K562 (cell line): Measurements from ENCODE around the gene PIK3R2. TPM values are rescaled to one million over a fixed set of nuclear protein-coding genes. Genes with fewer than 3 reads are reported as not detected.

Experiments
- ATAC-seq: fragments of 200-7000 bp; cut with Tn5 transposase; 3 replicates; pipeline ENCODE4 v1.9.1; 2020; ENCODE audit warnings: moderate library complexity
- BruUV-seq: library from RNA; stranded (reverse); fragments of 400-500 nt; replicated peaks from 2 replicates; lab custom pipeline; 2021; lab: Mats Ljungman, UMichigan
- CTCF ChIA-PET: fragments of 300-600 bp; formaldehyde crosslinking; extraction: SDS; loops from one replicate; lab custom pipeline; 2021; ENCODE audit warnings: low intra/inter-chr PET ratio; lab: Yijun Ruan, JAX
- POLR2A ChIA-PET: fragments of 300-600, 350-650 bp; sonication (Branson Sonifier 250); formaldehyde crosslinking; extraction: SDS; loops from one replicate; lab custom pipeline; 2021; ENCODE audit warnings: antibody characterized with exemption, inconsistent platforms; lab: Yijun Ruan, JAX
- DNase-seq, 4 experiments: peaks; one replicate each; pipeline versions ENCODE4 v3.0.0 to v3.0.0-alpha.2; 2011 to 2018; ENCODE audit warnings: low spot score in 3 of 4, mixed read lengths in 3 of 4; ENCODE audit errors: extremely low read depth in 1 of 4
- FAIRE-seq: peaks from 2 replicates; lab custom pipeline; 2011; peaks lifted over from hg19 to GRCh38; lab: Jason Lieb, UNC
- H2AFZ ChIP-seq: 2 replicates; pipeline ENCODE4 v1.6.0; 2011; ENCODE audit warnings: low read depth, low read length, control low read depth, inconsistent platforms
- H3K27ac ChIP-seq: fragments of 200-600 bp; 3 replicates; pipeline ENCODE4 v1.8.0; 2011; ENCODE audit warnings: low read depth, mild to moderate bottlenecking, control low read depth, inconsistent platforms, low read length, moderate library complexity, mixed read lengths; ENCODE audit errors: extremely low read depth
- H3K27me3 ChIP-seq, 2 experiments: fragments of 300-600 bp in 1 of 2; 2 replicates in 1 of 2; 3 replicates in 1 of 2; pipeline versions ENCODE4 v1.6.0 to v1.8.0; 2011; ENCODE audit warnings: inconsistent platforms in 2 of 2, low read length in 2 of 2, mild to moderate bottlenecking in 1 of 2, mixed read lengths in 1 of 2, moderate library complexity in 1 of 2; ENCODE audit not compliant: control insufficient read depth in 2 of 2, insufficient read depth in 2 of 2
- H3K36me3 ChIP-seq: fragments of 300-600 bp; 3 replicates; pipeline ENCODE4 v1.8.0; 2011; ENCODE audit warnings: mild to moderate bottlenecking, low read length, inconsistent platforms; ENCODE audit not compliant: control insufficient read depth, insufficient read depth
- H3K4me1 ChIP-seq, 2 experiments: fragments of 200-600 bp in 1 of 2; replicated peaks in 1 of 2; 2 replicates in 1 of 2; 3 replicates in 1 of 2; pipeline versions ENCODE4 v1.5.1 to v1.8.0; 2011; ENCODE audit warnings: inconsistent platforms in 2 of 2, low read length in 2 of 2, mild to moderate bottlenecking in 1 of 2, mixed read lengths in 1 of 2, moderate library complexity in 1 of 2; ENCODE audit not compliant: control insufficient read depth in 2 of 2, insufficient read depth in 2 of 2
- H3K4me2 ChIP-seq: 2 replicates; pipeline ENCODE4 v1.6.1; 2011; ENCODE audit warnings: low read length, control low read depth, inconsistent platforms, mixed read lengths; ENCODE audit not compliant: insufficient read depth
- H3K4me3 ChIP-seq: fragments of 200-600 bp; sonication (generic), shearing (Covaris generic); 2 replicates; pipeline ENCODE4 v1.5.1; 2016; ENCODE audit warnings: control low read depth, inconsistent platforms
- H3K79me2 ChIP-seq: fragments of 200-600 bp; 3 replicates; pipeline ENCODE4 v1.8.0; 2011; ENCODE audit warnings: low read length, inconsistent platforms; ENCODE audit not compliant: control insufficient read depth, insufficient read depth
- H3K9ac ChIP-seq, 2 experiments: 2 replicates each; pipeline versions ENCODE4 v1.6.0 to v1.6.1; 2011; ENCODE audit warnings: low read depth in 2 of 2, low read length in 2 of 2, control low read depth in 1 of 2, inconsistent platforms in 1 of 2, mild to moderate bottlenecking in 1 of 2, mixed read lengths in 1 of 2; ENCODE audit not compliant: insufficient read depth in 1 of 2
- H3K9me1 ChIP-seq: one replicate; pipeline ENCODE4 v1.6.0; 2011; ENCODE audit warnings: inconsistent platforms, mild to moderate bottlenecking, low read length, moderate library complexity; ENCODE audit not compliant: control insufficient read depth, insufficient read depth
- H3K9me3 ChIP-seq: replicated peaks from 2 replicates; pipeline ENCODE4 v1.5.1; 2011; ENCODE audit warnings: low read depth, low read length, inconsistent platforms; ENCODE audit not compliant: control insufficient read depth, insufficient read depth
- H4K20me1 ChIP-seq: replicated peaks from 2 replicates; pipeline ENCODE4 v1.6.1; 2011; ENCODE audit warnings: low read length, inconsistent platforms, mixed read lengths; ENCODE audit not compliant: control insufficient read depth, insufficient read depth
- IRF1 ChIP-seq: sonication (generic); formaldehyde crosslinking; IDR thresholded peaks from 2 replicates; pipeline ENCODE4 v1.8.0; 2022; ENCODE audit warnings: missing genetic modification reagents, mild to moderate bottlenecking, borderline replicate concordance
- RBM15 ChIP-seq: fragments of 200-400 bp; formaldehyde crosslinking; IDR thresholded peaks from 2 replicates; pipeline ENCODE4 v1.6.1; 2018; ENCODE audit warnings: mild to moderate bottlenecking, low read length, moderate library complexity; ENCODE audit not compliant: insufficient read depth
- RFX7 ChIP-seq: fragments of 250-450 bp; sonication (Bioruptor Pico); IDR thresholded peaks from 2 replicates; pipeline ENCODE4 v1.5.1; 2021; ENCODE audit warnings: mild to moderate bottlenecking
- TSHZ1 ChIP-seq: fragments of 250-450 bp; sonication (Bioruptor Pico); IDR thresholded peaks from 2 replicates; pipeline ENCODE4 v1.4.0; 2020; ENCODE audit warnings: mild to moderate bottlenecking, moderate library complexity
- ZBTB33 ChIP-seq: sonication (generic); formaldehyde crosslinking; IDR thresholded peaks from 2 replicates; pipeline ENCODE4 v1.8.1; 2023; ENCODE audit warnings: mild to moderate bottlenecking, missing genetic modification reagents
- ZFP36 ChIP-seq: fragments of 150-350 bp; IDR thresholded peaks from 2 replicates; pipeline ENCODE4 v1.6.1; 2018; ENCODE audit warnings: low read length, low read depth; ENCODE audit not compliant: partially characterized antibody
- ZFP91 ChIP-seq: sonication (generic); formaldehyde crosslinking; IDR thresholded peaks from 2 replicates; pipeline ENCODE4 v1.8.0; 2022; ENCODE audit warnings: mild to moderate bottlenecking, missing genetic modification reagents
- WGBS: fragments of 100-300 bp; shearing (Covaris generic); methylation state at CpG from one replicate; pipeline ENCODE4 v1.1.6; 2016; ENCODE audit warnings: low coverage, mixed read lengths; ENCODE audit not compliant: insufficient coverage; ENCODE audit errors: missing lambda C conversion rate; 5-methylcytosine and 5-hydroxymethylcytosine counted together
- in situ Hi-C: fragments of 300-500 bp; cut with MboI; formaldehyde crosslinking; loops from 4 replicates; pipeline ENCODE4 v1.15.0; 2018; ENCODE audit warnings: inconsistent platforms, mixed read lengths
- intact Hi-C: fragments of 100-400 bp; cut with micrococcal nuclease; formaldehyde crosslinking; loops from 2 replicates; pipeline ENCODE4 v1.14.2; 2022
- polyA plus RNA-seq, 8 experiments: library from polyadenylated mRNA; depleted of rRNA in 4 of 8; stranded (reverse) in 5 of 8; unstranded in 3 of 8; fragments of >200 nt; fragmentation: Nextera tagmentation in 2 of 8; fragmentation: Illumina TruSeq in 1 of 8; extraction: Ambion mirVana in 2 of 8; extraction: Trizol in 1 of 8; gene quantifications; 2 replicates each; pipeline versions ENCODE4 v1.2.1 to v1.2.3, GENCODE V29; 2011 to 2014; ENCODE audit warnings: inconsistent platforms in 1 of 8, missing spikeins in 1 of 8
- total RNA-seq, 7 experiments: library from RNA; depleted of rRNA in 6 of 7; stranded (reverse); fragments of >200 nt in 6 of 7; fragmentation: Illumina TruSeq in 2 of 7; extraction: Trizol in 2 of 7; gene quantifications; 2 replicates each; pipeline versions ENCODE4 v1.2.1 to v1.2.3, GENCODE V29; 2011 to 2021; ENCODE audit warnings: low replicate concordance in 1 of 7

PIK3R2 gene
- total and polyA plus RNA-seq, 9 of the 15 experiments (the other 6 are each of a cell fraction or from before 2014, with no cell fraction given): 0.39 to 37.9 (median 5.3) TPM

GRCh38 chr19:18206018-18206417, 53.1 kb downstream of the PIK3R2 start:
- peaks cover 12% of the 10 kb centered on the region; the same call in 1 of the 3 replicates for H3K36me3 ChIP-seq
- ATAC-seq: no peak
- intact Hi-C loops (loop anchor here (5.0 kb wide), 1 partner anchor 121 kb away; no protein-coding TSS in a partner anchor), in situ Hi-C loops (loop anchor here (5.0 kb wide), 1 partner anchor 46 kb away; no protein-coding TSS in a partner anchor)
- peaks cover 25% of the 10 kb centered on the region for H3K79me2 ChIP-seq
- H3K9me3 ChIP-seq: no peaks in the 10 kb centered on the region
- BruUV-seq: no TSS peak
- peak overlapping the region; percentile 86 to 95; a peak in 3 of 4 replicates for H3K9ac ChIP-seq
- 85% methylated on average over 12 of the region's 12 CpGs for WGBS
- H3K4me2 ChIP-seq: no peak overlapping the region; the same call in 1 of the 2 replicates
- H3K27me3 ChIP-seq: no peaks in the 10 kb centered on the region; a peak in 1 of 5 replicates
- TF ChIP-seq ZFP91 (CRISPR knock-in tag) (no peak), TSHZ1 (no peak), ZFP36 (no peak), RBM15 (no peak), RFX7 (no peak), ZBTB33 (peak; percentile 57), IRF1 (CRISPR knock-in tag) (no peak)
- H4K20me1 ChIP-seq: no peaks in the 10 kb centered on the region; the same call in 1 of the 2 replicates
- no peaks in the 10 kb centered on the region for H3K9me1 ChIP-seq
- peaks cover 14 to 45% of the 10 kb centered on the region in 2 experiments; a peak in 4 of 5 replicates for H3K4me1 ChIP-seq
- FAIRE-seq: no peak
- ChIA-PET POLR2A (interaction anchor here (0.6 to 3.5 kb wide), 8 partner anchors 8 to 372 kb away, joined by 3 to 13 read pairs (median 4); partner anchors contain the start of genes GDF15, JUND and MPV17L2), CTCF (interaction anchor here (0.5 to 1.1 kb wide), 2 partner anchors 70 to 117 kb away, joined by 3 to 4 read pairs; partner anchors contain the start of gene LSM4)
- H3K4me3 ChIP-seq: no peak overlapping the region
- peak overlapping the region; percentile 86; the same call in 1 of the 2 replicates for H2AFZ ChIP-seq
- peak overlapping the region; percentile 86; the same call in 1 of the 3 replicates for H3K27ac ChIP-seq
- DNase-seq: no peak
